Neuronal stem cell (in vitro differentiated cells): ENCODE data around the gene PTPRC. TPM values are rescaled to one million over a fixed set of nuclear protein-coding genes. Genes with fewer than 3 reads are reported as not detected.

Source experiments
- DNase-seq: peaks from one replicate; pipeline ENCODE4 v3.0.0-alpha.2; 2013; ENCODE audit warnings: low spot score
- H2AFZ ChIP-seq: one replicate; pipeline ENCODE4 v1.6.1; 2013; ENCODE audit warnings: mild to moderate bottlenecking, low read length, inconsistent platforms
- H2AK5ac ChIP-seq: 2 replicates; pipeline ENCODE4 v1.6.1; 2013; ENCODE audit warnings: low read depth, mild to moderate bottlenecking, inconsistent platforms, low read length, moderate library complexity, mixed read lengths
- H2BK120ac ChIP-seq: 2 replicates; pipeline ENCODE4 v1.6.1; 2013; ENCODE audit warnings: low read depth, mild to moderate bottlenecking, inconsistent platforms, low read length, moderate library complexity, mixed read lengths
- H2BK12ac ChIP-seq: one replicate; pipeline ENCODE4 v1.6.1; 2013; ENCODE audit warnings: low read length, inconsistent platforms
- H2BK15ac ChIP-seq: 2 replicates; pipeline ENCODE4 v1.6.1; 2013; ENCODE audit warnings: mild to moderate bottlenecking, low read length, inconsistent platforms, mixed read lengths
- H2BK5ac ChIP-seq: one replicate; pipeline ENCODE4 v1.6.1; 2013; ENCODE audit warnings: inconsistent platforms, mild to moderate bottlenecking, low read length, moderate library complexity
- H3K14ac ChIP-seq: one replicate; pipeline ENCODE4 v1.6.1; 2013; ENCODE audit warnings: low read length, inconsistent platforms
- H3K18ac ChIP-seq: 2 replicates; pipeline ENCODE4 v1.6.1; 2013; ENCODE audit warnings: low read length, inconsistent platforms
- H3K23ac ChIP-seq: 2 replicates; pipeline ENCODE4 v1.6.1; 2013; ENCODE audit warnings: low read depth, mild to moderate bottlenecking, mixed read lengths, low read length, inconsistent platforms; ENCODE audit not compliant: poor library complexity
- H3K27ac ChIP-seq: replicated peaks from 3 replicates; pipeline ENCODE4 v1.5.1; 2013; ENCODE audit warnings: low read length, inconsistent platforms
- H3K27me3 ChIP-seq, 3 experiments: 2 replicates each; pipeline ENCODE4 v1.6.1; 2013; ENCODE audit warnings: low read length in 3 of 3, mild to moderate bottlenecking in 2 of 3, inconsistent platforms in 1 of 3, low read depth in 1 of 3, mixed read lengths in 1 of 3, moderate library complexity in 1 of 3; ENCODE audit not compliant: control insufficient read depth in 3 of 3, insufficient read depth in 3 of 3
- H3K36me3 ChIP-seq, 2 donors: replicated peaks in 1 of 2; 2 replicates each; pipeline ENCODE4 v1.6.1; 2013; ENCODE audit warnings: low read length in 2 of 2; ENCODE audit not compliant: control insufficient read depth in 2 of 2, insufficient read depth in 2 of 2
- H3K4ac ChIP-seq: 2 replicates; pipeline ENCODE4 v1.6.1; 2013; ENCODE audit warnings: inconsistent platforms, mild to moderate bottlenecking, low read length, moderate library complexity
- H3K4me1 ChIP-seq, 2 donors: 1 replicate in 1 of 2; 2 replicates in 1 of 2; pipeline ENCODE4 v1.6.1; 2013; ENCODE audit warnings: low read length in 2 of 2, low read depth in 1 of 2; ENCODE audit not compliant: control insufficient read depth in 2 of 2, insufficient read depth in 1 of 2
- H3K4me2 ChIP-seq: one replicate; pipeline ENCODE4 v1.6.1; 2013; ENCODE audit warnings: mild to moderate bottlenecking, low read length, inconsistent platforms; ENCODE audit not compliant: insufficient read depth, poor library complexity, severe bottlenecking
- H3K4me3 ChIP-seq, 2 donors: 2 replicates each; pipeline ENCODE4 v1.5.1; 2013; ENCODE audit warnings: low read length in 2 of 2, mild to moderate bottlenecking in 2 of 2, inconsistent platforms in 1 of 2, moderate library complexity in 1 of 2
- H3K79me1 ChIP-seq: one replicate; pipeline ENCODE4 v1.6.1; 2013; ENCODE audit warnings: low read depth, mild to moderate bottlenecking, inconsistent platforms, low read length, moderate library complexity
- H3K9ac ChIP-seq: one replicate; pipeline ENCODE4 v1.6.1; 2013; ENCODE audit warnings: mild to moderate bottlenecking, low read depth, low read length, inconsistent platforms; ENCODE audit not compliant: poor library complexity
- H3K9me3 ChIP-seq, 2 donors: replicated peaks in 1 of 2; 2 replicates each; pipeline versions ENCODE3 to v1.6.1; 2013; ENCODE audit warnings: low read length in 2 of 2, mild to moderate bottlenecking in 2 of 2, inconsistent platforms in 1 of 2, low read depth in 1 of 2, mixed read lengths in 1 of 2, moderate library complexity in 1 of 2; ENCODE audit not compliant: control insufficient read depth in 2 of 2, insufficient read depth in 1 of 2
- H4K8ac ChIP-seq: one replicate; pipeline ENCODE4 v1.6.1; 2013; ENCODE audit warnings: low read depth, mild to moderate bottlenecking, inconsistent platforms, low read length, moderate library complexity
- H4K91ac ChIP-seq: one replicate; pipeline ENCODE4 v1.6.1; 2013; ENCODE audit warnings: low read length, low read depth, mild to moderate bottlenecking, inconsistent platforms; ENCODE audit not compliant: poor library complexity
- WGBS, 2 donors: extraction: QIAGEN DNeasy Blood & Tissue Kit; methylation state at CpG; one replicate each; pipeline ENCODE4 v1.1.7; 2013; ENCODE audit warnings: missing lambda C conversion rate in 2 of 2, mixed read lengths in 1 of 2; ENCODE audit not compliant: insufficient read length in 2 of 2, insufficient replicate concordance in 1 of 2; ENCODE audit errors: extremely low coverage in 2 of 2; 5-methylcytosine and 5-hydroxymethylcytosine counted together
- polyA plus RNA-seq, 2 experiments: library from polyadenylated mRNA; stranded (reverse); fragments of 200-250 nt; gene quantifications; one replicate each; pipeline ENCODE4 v1.2.3, GENCODE V29; 2013

Gene PTPRC
- not detected for polyA plus RNA-seq (2013, experiment 1 of 2)
- not detected for polyA plus RNA-seq (2013, experiment 2 of 2)

DNA sequence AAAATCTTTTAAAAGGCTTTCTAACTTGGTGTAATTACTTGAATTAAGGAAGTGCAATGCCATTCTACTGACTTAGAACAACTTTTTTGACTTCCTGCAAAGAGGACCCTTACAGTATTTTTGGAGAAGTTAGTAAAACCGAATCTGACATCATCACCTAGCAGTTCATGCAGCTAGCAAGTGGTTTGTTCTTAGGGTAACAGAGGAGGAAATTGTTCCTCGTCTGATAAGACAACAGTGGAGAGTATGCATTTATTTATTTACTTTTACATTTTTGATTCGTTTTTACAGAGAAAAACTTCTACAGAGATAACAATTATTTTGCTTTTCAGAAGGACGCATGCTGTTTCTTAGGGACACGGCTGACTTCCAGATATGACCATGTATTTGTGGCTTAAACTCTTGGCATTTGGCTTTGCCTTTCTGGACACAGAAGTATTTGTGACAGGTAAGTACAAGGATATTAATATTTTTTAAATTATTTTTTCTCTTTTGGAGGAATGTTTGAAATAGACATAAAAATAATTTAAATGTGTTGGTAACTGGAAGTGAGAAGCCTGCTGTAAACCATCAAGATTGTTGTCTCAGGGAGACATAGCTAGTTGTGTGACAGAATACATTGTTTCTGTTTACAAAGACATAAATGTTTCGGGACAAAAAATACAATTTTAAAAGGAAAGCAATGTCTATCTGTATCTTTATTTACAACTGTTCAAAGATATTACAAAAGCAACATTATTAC, at the start of gene PTPRC:
Gene PTPRC, plus strand, starts transcription at position 147 of the 742 bp plus-strand sequence. Its CDS starts 229 bp downstream, at position 376.
- no peak for DNase-seq

GRCh38 chr1:198590454-198590853, 48.4 kb upstream of the PTPRC start:
- no peak overlapping the region for H3K27ac ChIP-seq
- H4K91ac ChIP-seq = no peak overlapping the region
- no peaks in the 10 kb centered on the region for H3K79me1 ChIP-seq
- no peak overlapping the region for H2BK15ac ChIP-seq
- H3K23ac ChIP-seq = no peak overlapping the region
- H2AK5ac ChIP-seq = no peak overlapping the region
- no peak overlapping the region for H2BK12ac ChIP-seq
- no peak overlapping the region for H3K4ac ChIP-seq
- H3K27me3 ChIP-seq = no peaks in the 10 kb centered on the region
- no peak for DNase-seq
- H2AFZ ChIP-seq = no peak overlapping the region
- no peak overlapping the region for H4K8ac ChIP-seq
- no peaks in the 10 kb centered on the region for H3K36me3 ChIP-seq
- no peak overlapping the region for H2BK120ac ChIP-seq
- H3K9ac ChIP-seq = no peak overlapping the region
- H3K14ac ChIP-seq = no peak overlapping the region
- H3K4me2 ChIP-seq = no peak overlapping the region
- H3K4me1 ChIP-seq = no peaks in the 10 kb centered on the region
- H3K18ac ChIP-seq = no peak overlapping the region
- H3K9me3 ChIP-seq = peaks cover 3% of the 10 kb centered on the region in 2 donors
- H3K4me3 ChIP-seq = no peak overlapping the region
- no peak overlapping the region for H2BK5ac ChIP-seq

More for the DNA sequence above, at the start of gene PTPRC:
- no peak within 1 kb of the TSS for H3K4me3 ChIP-seq
- no peak within 1 kb of the TSS for H2BK12ac ChIP-seq
- H3K9me3 ChIP-seq = no peaks in the 10 kb centered on the region
- no peak within 1 kb of the TSS for H3K4ac ChIP-seq
- no peak within 1 kb of the TSS for H2BK15ac ChIP-seq
- H2AFZ ChIP-seq = no peak within 1 kb of the TSS
- H4K91ac ChIP-seq = no peak within 1 kb of the TSS
- H3K9ac ChIP-seq = no peak within 1 kb of the TSS
- H4K8ac ChIP-seq = no peak within 1 kb of the TSS
- no CpG with 5 or more reads among the region's 6 CpGs for WGBS, 2 donors
- no peak within 1 kb of the TSS for H2BK5ac ChIP-seq
- H3K14ac ChIP-seq = no peak within 1 kb of the TSS
- no peak within 1 kb of the TSS for H3K4me2 ChIP-seq
- no peak within 1 kb of the TSS for H3K27ac ChIP-seq
- peaks cover 0 to 2% of the 10 kb centered on the region in 2 donors for H3K4me1 ChIP-seq
- no peak within 1 kb of the TSS for H3K23ac ChIP-seq
- H3K79me1 ChIP-seq = no peaks in the 10 kb centered on the region
- H2AK5ac ChIP-seq = no peak within 1 kb of the TSS
- no peaks in the 10 kb centered on the region for H3K36me3 ChIP-seq
- H3K18ac ChIP-seq = no peak within 1 kb of the TSS
- H2BK120ac ChIP-seq = no peak within 1 kb of the TSS
- H3K27me3 ChIP-seq = no peaks in the 10 kb centered on the region

DNA sequence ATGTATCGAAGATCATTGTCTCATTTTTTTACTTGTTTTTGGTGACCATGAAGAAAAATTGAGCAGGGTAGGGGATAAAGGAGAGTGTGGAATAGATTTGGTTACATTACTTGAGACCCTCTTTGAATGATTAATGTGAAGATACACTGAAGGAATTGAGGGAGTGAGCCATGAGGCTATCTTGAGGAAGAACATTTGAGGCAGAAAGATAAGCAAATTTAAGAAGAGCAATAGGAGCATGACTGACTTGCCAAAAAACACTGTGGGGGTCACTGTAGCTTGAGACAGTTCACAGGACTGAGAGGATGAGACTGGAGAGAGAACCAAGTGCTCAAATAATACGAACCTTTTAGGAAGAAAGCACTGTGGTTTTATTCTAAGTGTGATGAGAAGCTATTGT, 43.1 kb upstream of the PTPRC start:
- Histone ChIP-seq H4K8ac (no peak overlapping the region), H3K4me3 (no peak overlapping the region), H3K79me1 (no peaks in the 10 kb centered on the region), H2AFZ (no peak overlapping the region), H2BK12ac (no peak overlapping the region), H3K4ac (no peak overlapping the region), H3K27me3 (peaks cover 0 to 5% (median 0%) of the 10 kb centered on the region in 3 experiments), H2BK15ac (no peak overlapping the region), H3K18ac (no peak overlapping the region), H4K91ac (no peak overlapping the region), H3K4me1 (no peaks in the 10 kb centered on the region), H3K9ac (no peak overlapping the region), H3K36me3 (no peaks in the 10 kb centered on the region), H2BK120ac (no peak overlapping the region), H2BK5ac (no peak overlapping the region), H3K27ac (no peak overlapping the region), H3K14ac (no peak overlapping the region), H3K4me2 (no peak overlapping the region), H3K23ac (no peak overlapping the region), H3K9me3 (peaks cover 3% of the 10 kb centered on the region in 2 donors), H2AK5ac (no peak overlapping the region)
- WGBS, 2 donors = no CpG with 5 or more reads among the region's 2 CpGs
- no peak for DNase-seq

- H2AFZ ChIP-seq = no peak overlapping the region
- H3K18ac ChIP-seq = no peak overlapping the region
- H3K23ac ChIP-seq = no peak overlapping the region
- no peak overlapping the region for H3K9ac ChIP-seq
- no CpG with 5 or more reads among the region's 7 CpGs for WGBS, 2 donors
- no peaks in the 10 kb centered on the region for H3K36me3 ChIP-seq
- no peak overlapping the region for H2BK15ac ChIP-seq
- peaks cover 0 to 6% (median 0%) of the 10 kb centered on the region in 3 experiments for H3K27me3 ChIP-seq
- H3K14ac ChIP-seq = no peak overlapping the region
- H3K4ac ChIP-seq = no peak overlapping the region
- no peak for DNase-seq
- no peak overlapping the region for H2BK12ac ChIP-seq
- H3K9me3 ChIP-seq = peaks cover 0 to 3% of the 10 kb centered on the region in 2 donors
- H2AK5ac ChIP-seq = no peak overlapping the region
- H3K4me3 ChIP-seq = no peak overlapping the region
- H3K4me1 ChIP-seq = no peaks in the 10 kb centered on the region
- H4K91ac ChIP-seq = no peak overlapping the region
- H3K4me2 ChIP-seq = no peak overlapping the region
- no peak overlapping the region for H3K27ac ChIP-seq
- no peak overlapping the region for H2BK5ac ChIP-seq
- no peaks in the 10 kb centered on the region for H3K79me1 ChIP-seq
- H4K8ac ChIP-seq = no peak overlapping the region
- no peak overlapping the region for H2BK120ac ChIP-seq
These were observed 41.0 kb upstream of the PTPRC start for GRCh38 chr1:198597690-198598430.
